ENCODE results near the gene CEP164. TPM values are rescaled to one million over a fixed set of nuclear protein-coding genes. Genes with fewer than 3 reads are reported as not detected.
"Not testable (repeated sequence)": the region's sequence is repeated elsewhere in the genome, so short reads cannot be mapped to it uniquely, and the experiment has no call there.

CEP164 gene
- total RNA-seq, 1 donor from 2014 or later: 30.7 TPM

- no peak for DNase-seq (ENCODE audit: low spot score)
These were observed 113.7 kb downstream of the CEP164 start for GRCh38 chr11:117441146-117441975.

- DNase-seq (ENCODE audit: low spot score): no peak
These were observed 114.6 kb downstream of the CEP164 start for GRCh38 chr11:117442049-117442868.

GRCh38 chr11:117442869-117443239, 115.2 kb downstream of the CEP164 start:
- DNase-seq (ENCODE audit: low spot score): no peak

- peak; percentile 40 for DNase-seq (ENCODE audit: low spot score)
These were observed 115.9 kb downstream of the CEP164 start for GRCh38 chr11:117443266-117444186.

- no peak for DNase-seq (ENCODE audit: low spot score)
These were observed 116.6 kb downstream of the CEP164 start for GRCh38 chr11:117444256-117444655.

- no peak for DNase-seq (ENCODE audit: low spot score)
These were observed 117.3 kb downstream of the CEP164 start for GRCh38 chr11:117444711-117445658.

GRCh38 chr11:117449111-117449693, 121.5 kb downstream of the CEP164 start:
- DNase-seq (ENCODE audit: low spot score): no peak

GRCh38 chr11:117453886-117454563, 126.4 kb downstream of the CEP164 start:
- DNase-seq (ENCODE audit: low spot score): no peak

GRCh38 chr11:117454564-117454917, 126.9 kb downstream of the CEP164 start:
- no peak for DNase-seq (ENCODE audit: low spot score)

GRCh38 chr11:117456027-117456720, 128.5 kb downstream of the CEP164 start:
- DNase-seq (ENCODE audit: low spot score): no peak

GRCh38 chr11:117456721-117457029, 129.0 kb downstream of the CEP164 start:
- not testable (repeated sequence) for DNase-seq (ENCODE audit: low spot score)

GRCh38 chr11:117457031-117457785, 129.6 kb downstream of the CEP164 start:
- no peak for DNase-seq (ENCODE audit: low spot score)

GRCh38 chr11:117457835-117458234, 130.2 kb downstream of the CEP164 start:
- DNase-seq (ENCODE audit: low spot score): no peak

- no peak for DNase-seq (ENCODE audit: low spot score)
These were observed 130.8 kb downstream of the CEP164 start for GRCh38 chr11:117458275-117459122.

GRCh38 chr11:117459123-117459978, 131.7 kb downstream of the CEP164 start:
- DNase-seq (ENCODE audit: low spot score): no peak

GRCh38 chr11:117459979-117460300, 132.3 kb downstream of the CEP164 start:
- no peak for DNase-seq (ENCODE audit: low spot score)

Data from mucosa of gallbladder (tissue), 1 donor.